NCI-H82 treated with DMSO at 0.1 percent for 48 hours (cell line): ENCODE measurements around the gene ZFPM1.

ENCODE experiments used
- DNase-seq: peaks from one replicate; lab custom pipeline; 2025; ENCODE audit not compliant: unreplicated experiment; lab: John Stamatoyannopoulos, UW

ZFPM1 gene

DNA sequence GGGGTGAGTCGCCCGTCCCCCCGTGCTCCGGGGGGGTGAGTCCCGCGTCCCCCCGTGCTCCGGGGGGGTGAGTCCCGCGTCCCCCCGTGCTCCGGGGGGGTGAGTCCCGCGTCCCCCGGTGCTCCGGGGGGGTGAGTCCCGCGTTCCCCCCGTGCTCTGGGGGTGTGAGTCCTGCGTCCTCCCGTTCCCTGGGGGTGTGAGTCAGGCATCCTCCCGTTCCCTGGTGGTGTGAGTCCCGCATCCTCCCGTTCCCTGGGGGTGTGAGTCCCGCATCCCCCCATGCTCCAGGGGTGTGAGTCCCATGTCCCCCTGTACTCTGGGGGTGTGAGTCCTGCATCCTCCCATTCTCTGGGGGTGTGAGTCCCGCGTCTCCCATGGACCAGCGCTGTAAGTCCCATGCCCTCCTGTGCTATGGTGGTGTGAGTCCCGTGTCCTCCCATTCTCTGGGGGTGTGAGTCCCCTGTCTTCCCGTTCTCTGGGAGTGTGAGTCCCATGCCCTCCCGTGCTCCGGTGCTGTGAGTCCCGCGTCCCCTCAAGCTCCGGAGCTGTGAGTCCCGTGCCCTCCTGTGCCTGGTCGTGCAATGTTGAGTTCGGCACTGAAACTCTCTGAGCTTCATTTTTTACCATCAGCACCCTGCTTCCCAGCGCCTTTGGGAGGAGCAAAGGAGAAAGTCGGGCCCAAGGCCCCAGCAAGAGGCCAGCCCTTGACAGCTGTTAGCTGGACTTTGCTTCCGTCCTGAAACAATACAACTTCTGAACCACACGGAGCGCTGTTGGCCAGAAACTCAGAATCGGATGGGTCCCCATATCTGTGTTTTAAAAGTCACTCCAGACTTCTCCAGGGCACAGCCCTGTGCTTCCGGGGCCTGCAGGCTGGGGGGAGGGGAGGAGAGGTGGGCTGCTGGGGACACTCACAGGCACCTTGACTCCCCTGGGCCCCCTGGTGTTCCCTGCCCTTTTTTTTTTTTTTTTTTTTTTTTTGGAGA lies 105.7 kb downstream of the ZFPM1 start:
- DNase-seq: peak; percentile 61

DNA sequence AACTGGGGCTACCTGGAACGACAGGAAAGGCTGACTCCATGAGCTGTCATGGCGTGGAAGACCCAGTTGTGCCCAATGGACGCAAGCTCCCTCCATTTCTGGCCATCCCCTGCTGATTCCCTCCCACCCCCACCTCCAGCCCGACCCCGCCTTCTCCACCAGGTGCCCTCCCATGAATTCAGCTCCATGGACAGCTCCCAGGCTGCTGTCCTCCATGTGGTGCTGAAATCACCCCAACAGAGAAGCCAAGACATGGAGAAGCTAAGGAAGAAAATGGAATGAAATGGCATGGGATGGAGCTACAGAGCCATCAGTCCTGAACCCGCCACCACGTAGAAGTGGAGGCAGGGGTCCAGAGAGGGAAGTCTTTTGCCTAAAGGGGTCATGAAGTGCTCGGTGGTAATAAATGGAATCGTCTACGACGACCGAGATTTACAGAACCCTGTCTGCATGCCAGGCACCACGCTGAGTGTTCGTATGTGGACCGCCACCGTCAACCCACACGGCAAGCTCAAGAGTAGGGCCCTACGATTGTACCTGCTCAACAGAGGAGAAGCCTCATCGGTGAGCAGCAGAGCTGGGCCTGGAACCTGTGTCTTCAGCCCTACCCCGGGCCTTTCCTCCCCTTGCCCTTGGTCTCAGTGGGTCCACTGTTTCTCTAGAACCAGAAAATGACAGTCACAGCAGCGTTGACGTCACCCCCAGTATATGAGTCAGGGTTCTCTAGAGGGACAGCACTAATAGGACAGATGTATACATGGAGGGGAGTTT lies 107.8 kb downstream of the ZFPM1 start:
- no peak for DNase-seq

DNA sequence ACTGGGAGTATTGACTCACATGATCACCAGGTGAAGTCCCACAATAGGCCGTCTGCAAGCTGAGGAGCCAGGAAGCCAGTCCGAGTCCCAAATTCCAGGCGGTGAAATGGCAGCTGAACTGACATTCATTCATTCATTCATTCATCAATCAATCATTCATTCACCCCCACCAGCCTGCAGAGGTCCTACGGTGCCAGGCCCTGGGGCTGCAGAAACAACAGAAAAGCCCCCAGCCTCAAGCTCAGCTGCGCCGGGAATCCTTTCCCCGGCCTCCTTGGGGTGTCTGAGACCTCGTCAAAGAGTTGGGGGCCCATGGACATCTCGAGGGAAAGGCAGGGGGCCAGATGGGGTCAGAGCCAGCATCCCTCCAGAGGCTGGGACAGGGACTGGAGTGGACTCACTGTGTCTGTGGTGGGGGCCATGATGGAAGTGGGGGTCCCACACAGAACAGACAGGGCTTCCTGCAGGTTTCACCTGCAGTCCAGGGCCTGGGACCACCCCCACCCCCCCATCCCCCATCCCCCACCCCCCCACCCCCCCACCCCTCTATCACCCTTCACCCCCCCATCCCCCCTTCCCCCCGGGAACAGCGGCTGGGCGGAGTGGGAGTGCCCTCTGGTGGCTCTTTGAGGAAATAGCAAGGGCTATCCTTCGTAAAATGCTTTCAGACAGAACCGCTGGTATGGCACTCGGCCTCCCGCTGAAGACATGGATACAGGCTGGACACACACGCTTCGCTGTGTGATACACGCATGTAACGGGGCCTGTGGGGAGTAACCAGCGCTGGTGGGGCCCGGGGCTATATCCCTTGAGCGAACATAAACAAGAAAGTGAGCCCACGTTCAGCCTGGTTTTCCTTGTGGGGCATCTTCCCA lies 108.6 kb downstream of the ZFPM1 start:
- DNase-seq: peak; percentile 5

DNA sequence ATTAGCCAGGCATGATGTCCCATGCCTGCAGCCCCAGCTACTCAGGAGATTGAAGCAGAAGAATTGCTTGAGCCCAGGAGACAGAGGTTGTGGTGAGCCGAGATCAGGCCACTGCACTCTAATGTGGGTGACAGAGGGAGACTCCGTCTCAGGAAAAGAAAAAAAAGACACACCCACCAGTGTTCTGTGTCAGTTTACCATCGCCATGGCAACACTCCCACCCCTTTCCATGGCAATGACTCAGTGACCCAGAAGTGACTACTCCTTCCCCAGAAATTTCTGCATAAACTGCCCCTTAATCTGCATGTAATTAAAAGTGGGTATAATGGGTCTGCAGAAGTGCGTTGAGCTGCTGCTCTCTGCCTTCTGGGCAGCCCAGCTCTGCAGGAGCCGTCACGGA lies 113.1 kb downstream of the ZFPM1 start:
- DNase-seq: no peak

DNA sequence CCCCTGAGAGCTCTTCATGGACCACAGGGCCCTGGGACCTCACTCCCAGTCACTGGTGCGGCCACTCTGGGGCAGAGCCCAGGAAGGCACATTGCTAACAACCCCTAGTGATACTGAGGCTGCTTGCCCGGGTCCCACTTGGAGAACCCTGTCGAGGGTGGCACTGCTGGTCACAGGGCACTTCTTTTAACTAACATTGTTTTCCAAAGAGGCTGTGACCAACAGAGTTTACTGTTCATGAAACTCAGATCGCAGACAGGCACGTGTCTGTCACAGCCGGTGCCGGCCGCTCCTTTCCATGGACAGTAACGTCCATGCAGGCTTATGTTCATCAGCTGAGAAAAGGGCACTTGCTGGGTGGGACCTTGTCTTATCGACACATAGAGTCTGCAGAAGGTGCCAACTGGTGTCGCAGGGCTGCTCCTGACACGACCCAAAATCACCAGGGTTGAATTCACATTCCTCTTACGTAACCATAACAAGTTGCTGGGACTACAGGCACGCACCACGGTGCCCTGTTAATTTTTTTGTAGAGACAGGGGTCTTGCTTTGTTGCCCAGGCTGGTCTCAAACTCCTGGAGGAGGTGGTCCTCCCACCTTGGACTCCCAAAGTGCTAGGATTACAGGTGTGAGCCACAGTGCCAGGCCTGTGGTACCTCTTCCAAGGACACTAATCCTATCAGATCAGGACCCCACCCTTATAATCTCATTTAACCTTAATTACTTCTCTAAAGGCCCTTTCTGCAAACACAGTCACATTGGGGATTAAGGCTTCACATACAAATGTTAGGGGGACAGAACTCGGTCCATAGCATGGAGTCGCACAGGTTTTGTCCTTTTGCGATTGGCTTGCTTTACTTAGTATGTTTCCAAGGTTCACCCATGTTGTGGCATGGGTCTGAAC lies 115.9 kb downstream of the ZFPM1 start:
- DNase-seq: peak; percentile 89

DNA sequence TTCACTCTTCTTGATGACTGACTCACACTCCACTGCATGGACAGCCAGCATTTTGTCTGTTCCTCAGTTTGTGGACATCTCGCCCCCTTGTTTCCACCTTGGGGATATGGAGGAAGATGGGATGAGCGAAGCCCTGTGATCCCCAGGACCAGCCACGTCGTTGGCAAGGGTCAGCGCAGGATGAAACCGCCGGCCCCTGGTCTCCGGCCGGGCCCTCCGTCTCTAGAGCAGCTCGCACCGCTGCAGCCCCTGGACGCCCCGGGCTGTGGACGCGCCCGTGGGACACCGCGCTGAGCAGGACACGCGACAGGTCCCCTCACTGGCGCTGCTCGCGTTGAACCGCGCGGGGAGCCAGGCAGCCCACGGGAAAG lies 116.5 kb downstream of the ZFPM1 start:
- no peak for DNase-seq

DNA sequence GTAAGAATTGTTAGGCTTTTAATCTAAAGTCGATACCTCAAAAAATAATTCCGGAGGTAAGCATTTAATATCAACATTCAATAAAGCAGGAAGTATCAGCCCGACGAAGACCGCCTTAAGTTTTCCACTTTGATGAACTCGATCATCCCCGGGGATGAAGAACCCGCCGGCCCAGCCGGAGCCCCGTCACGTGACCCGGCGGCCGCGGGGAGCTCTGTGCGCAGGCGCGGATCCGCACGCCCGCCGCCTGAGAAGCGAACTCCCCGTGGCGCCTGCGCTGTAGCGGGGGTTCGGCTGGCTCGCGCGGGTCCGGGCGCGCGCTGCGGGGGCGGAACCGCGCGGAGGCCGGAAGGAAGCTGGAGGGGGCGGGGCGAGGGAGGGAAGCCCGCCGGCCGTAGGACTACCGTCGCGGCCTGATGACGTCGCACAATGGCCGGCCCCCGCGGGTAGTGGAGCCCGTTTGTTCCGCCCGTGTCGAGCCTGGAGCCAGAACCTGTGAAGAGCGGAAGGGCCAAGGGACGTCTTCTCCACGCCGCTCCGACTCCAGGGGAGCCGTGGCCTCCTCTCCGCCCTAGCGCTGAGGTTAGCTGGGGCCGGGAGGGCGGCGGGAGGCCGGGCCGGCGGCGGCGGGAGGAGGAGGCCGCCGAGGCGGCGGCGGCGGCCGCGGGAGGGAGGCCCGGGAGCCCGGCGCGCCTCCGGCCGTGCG lies 117.1 kb downstream of the ZFPM1 start, which contains the start of gene ZC3H18:
Gene ZC3H18, plus strand, starts transcription at position 419 of the 706 bp plus-strand sequence. CDS start 6,721 bp downstream, outside the sequence.
- DNase-seq: peak; percentile 69

DNA sequence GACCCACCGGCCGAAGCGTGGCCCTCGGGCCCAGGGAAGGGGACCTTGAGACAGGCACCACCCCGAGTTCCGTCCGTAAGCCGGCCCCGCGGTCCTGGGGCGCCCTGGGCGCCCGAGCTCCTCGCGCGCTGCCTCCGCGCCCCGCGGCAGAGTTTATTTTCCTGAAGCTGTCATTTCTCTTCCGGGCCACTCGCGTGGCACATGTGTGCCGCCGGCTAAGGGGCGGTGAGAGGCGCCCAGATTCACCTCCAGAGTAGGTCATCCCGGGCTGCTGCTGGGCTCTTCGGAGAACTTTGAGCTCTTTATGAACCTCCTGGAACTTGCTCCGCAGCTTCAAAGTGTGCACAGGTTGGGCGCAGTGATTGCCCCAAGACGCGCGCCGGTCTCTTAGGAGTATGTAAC lies 117.6 kb downstream of the ZFPM1 start:
- no peak for DNase-seq

DNA sequence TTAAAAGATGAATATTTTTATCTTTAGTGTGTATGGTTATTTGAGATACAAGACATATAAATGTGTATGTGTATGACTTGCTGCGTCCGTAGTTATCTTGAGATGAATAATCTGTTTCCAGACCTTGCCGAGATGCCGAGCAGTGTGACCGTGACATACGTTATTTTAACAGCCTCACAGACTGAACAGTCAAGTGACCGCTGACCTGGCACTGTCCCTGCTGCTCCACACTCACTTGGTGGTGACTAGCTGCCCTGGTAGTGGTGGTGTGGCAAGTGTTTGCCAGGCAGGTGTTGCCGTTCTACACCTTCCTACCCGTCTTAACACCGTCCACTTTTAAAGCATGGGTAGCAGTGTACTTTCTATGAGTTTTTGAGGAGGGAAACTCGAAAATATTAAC lies 122.2 kb downstream of the ZFPM1 start:
- no peak for DNase-seq

DNA sequence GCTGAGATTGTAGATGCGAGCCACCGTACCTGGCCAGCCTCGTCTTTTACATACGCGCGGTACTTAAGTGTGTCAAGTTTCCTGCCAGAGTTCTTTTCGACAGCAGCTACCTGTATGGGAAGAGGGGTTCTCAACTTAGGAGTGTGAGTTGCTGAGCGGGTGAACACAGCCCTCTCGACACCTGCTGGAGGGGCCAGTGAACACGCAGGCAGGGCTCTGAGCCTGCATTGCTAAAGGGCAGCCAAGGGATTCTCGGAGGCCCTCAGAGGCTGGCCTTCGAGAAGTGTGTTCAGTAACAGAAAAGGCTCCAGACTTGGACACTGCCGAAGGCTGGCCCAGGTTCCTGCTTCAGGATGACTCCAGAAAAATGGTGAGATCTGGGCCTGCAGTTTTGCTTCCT lies 123.2 kb downstream of the ZFPM1 start:
- no peak for DNase-seq

DNA sequence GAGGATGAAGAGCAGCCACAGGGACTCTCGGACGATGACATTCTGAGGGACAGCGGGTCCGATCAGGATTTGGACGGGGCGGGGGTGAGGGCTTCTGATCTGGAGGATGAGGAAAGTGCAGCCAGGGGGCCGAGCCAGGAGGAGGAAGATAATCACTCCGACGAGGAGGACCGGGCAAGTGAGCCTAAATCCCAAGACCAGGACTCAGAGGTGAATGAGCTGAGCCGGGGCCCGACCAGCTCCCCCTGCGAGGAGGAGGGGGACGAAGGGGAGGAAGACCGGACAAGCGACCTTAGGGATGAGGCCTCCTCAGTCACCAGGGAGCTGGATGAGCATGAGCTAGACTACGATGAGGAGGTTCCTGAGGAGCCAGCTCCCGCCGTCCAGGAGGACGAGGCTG lies 124.1 kb downstream of the ZFPM1 start:
- DNase-seq: no peak

DNA sequence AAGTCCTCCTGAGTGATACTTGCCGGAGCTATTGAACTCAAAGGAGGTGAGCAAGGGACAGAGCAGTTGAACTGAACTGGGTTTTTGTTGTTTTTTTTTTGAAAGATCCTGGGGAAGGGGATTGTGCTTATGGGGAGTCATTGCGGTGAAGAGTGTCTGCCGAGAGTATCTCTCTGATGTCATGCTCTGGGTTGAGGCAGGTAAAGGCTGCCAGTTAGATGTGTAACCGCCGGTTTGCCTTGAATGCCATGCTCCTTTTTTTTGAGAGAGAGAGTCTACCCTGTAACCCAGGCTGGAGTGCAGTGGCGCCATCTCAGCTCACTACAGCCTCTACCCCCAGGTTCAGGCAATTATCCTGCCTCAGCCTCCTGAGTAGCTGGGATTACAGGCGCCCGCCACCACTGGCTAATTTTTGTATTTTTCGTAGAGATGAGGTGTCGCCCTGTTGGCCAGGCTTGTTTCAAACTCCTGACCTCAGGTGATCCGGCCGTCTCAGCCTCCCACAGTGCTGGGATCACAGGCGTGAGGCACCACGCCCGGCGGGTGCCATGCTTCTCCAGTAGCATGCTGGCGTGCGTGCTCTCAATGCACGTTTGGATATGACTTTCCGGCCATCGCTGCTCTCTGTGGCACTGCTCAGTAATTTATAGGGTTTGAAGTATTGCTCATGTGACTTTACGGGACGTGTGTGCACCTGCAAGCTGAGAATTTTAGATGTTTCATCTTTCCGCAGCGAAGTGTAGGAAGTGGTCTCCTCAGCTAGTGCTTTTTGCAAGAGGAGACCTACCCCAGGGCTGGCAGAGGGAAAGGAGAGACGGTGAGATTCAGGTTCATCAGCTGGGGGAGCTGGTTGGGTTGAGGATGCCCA lies 125.6 kb downstream of the ZFPM1 start:
- DNase-seq: no peak

DNA sequence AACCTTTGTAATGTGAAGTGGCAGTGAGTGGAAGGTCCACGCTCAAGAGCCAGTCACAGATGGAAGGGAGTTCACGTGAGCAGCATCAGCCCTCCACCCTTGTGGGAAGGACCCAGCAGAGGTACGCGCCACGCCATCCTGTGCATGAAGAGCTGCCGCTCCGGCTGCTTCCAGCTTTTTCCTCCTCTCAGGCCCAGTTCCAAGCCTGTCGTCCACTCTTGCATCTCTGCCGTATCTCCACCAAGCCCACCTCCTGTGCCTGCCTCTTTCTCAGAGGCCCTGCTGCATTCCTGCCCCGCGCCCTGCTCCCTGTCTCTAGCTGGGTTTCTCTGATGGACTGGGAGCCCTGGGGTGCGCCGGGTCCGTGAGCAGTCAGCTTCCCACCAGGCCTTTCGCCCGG lies 127.3 kb downstream of the ZFPM1 start:
- no peak for DNase-seq

DNA sequence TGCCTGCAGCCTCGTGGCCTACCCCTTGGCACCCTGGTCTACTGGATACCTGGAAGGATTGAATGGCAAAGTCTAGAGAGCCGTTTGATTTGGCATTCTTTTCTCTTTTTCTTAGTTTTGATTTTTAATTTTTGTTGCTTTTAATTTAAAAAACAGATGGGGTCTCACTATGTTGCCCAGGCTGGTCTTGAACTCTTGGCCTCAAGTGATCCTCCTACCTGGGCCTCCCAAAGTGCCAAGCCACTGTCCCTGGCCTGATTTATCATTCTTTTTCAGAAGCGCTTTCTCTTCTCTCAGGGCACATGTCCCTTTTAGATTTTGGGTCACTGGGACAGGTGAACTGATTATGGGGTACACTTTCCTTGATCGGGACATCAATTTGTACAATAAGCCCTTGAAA lies 128.0 kb downstream of the ZFPM1 start:
- DNase-seq: no peak

DNA sequence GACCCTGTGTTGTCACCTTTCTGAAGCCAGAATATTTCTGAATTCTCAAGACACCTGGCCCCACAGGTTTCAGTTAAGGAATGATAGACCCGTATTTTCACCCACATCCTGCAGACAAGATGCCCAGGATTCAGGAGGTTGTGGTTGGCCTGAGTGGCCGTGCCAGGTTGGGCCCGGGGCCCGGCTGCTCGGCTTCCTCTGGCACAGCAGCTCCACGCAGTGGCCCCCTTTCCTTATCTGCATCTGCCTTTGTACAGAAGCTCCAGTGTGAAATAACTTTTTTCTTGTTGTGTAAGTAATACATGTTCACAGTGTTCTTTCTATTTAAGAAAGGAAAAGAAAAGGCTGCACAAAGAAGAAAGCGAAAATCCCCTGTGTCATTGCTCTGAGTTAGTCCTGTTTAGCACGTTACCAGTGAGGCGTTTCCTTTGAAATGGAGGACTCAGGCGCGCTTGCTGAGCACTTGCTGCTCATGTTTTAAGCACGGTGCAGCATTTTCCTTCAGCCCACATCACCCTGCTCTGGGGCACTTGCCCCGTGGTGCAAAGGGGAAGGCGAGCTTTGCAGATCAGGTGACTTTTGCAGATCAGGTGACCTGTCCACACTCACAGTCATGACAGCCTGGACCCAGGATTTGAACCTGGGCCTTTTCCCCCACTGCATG lies 130.0 kb downstream of the ZFPM1 start:
- DNase-seq: no peak

DNA sequence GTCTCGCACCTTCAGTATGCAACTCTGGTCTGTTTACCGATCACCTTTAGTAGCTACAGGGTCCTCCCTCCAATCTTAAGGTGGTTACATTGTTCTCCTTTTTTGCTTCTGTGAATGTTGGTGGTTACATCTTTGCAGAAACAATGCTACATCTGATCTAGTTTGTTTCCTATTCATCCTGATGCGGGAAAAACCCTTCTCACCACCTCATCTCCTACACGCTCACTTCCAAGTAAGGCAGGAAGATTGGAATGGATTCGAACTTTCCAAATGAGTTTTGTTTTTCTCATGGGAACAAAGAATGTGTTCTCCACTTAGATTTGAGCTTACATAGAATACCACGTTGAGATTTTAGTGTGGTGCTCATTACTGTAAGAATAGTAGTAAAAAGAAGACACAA lies 131.6 kb downstream of the ZFPM1 start:
- no peak for DNase-seq

DNA sequence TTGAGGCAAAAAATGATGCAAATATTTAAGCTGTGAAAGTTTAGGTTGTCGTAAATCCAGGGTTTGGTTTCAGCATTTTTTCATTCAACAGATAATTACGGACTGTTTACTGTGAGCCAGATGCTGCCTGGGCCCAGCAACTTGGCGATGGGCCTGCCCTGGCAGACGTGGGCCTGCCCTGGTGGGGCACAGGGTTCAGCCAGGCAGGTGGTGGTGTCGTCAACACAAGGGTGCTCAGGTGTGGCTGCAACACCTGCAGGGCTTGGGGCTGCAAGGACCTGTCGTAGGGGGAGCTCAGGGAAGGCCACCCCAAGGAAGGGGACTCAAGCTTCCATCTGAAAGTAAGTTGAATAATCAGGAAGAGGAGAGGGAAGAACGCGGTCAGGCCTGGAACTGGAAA lies 132.2 kb downstream of the ZFPM1 start:
- no peak for DNase-seq
